ENCODE measurements around the gene TMEM147.
A peak's percentile ranks its signal among the peaks of the same experiment; 100 is the strongest.
"Not testable (repeated sequence)": the region's sequence is repeated elsewhere in the genome, so short reads cannot be mapped to it uniquely, and the experiment has no call there.

Gene TMEM147

DNA sequence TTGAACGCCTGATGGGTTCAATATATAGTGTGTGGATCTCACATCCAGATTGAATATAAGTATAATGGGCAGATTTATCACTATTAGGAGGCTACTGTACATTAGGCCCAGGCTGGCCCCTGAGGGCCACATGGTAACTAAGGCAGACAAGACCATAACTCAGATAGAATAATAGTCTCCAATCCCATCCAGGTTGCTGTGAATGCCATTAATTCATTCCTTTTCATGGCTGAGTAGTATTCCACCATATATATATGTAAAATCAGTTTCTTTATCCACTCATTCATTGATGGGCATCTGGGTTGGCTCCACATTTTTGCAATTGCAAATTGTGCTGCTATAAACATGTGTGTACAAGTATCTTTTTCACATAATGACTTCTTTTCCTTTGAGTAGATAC lies 32.5 kb downstream of the TMEM147 start:
- no peak for DNase-seq
- no peak for TF ChIP-seq POLR2A (IDR thresholded peaks at IDR 0.05; ENCODE audit: low read length)
- TF ChIP-seq GATA1 (IDR thresholded peaks at IDR 0.05; ENCODE audit: low read depth, low read length), result no peak

DNA sequence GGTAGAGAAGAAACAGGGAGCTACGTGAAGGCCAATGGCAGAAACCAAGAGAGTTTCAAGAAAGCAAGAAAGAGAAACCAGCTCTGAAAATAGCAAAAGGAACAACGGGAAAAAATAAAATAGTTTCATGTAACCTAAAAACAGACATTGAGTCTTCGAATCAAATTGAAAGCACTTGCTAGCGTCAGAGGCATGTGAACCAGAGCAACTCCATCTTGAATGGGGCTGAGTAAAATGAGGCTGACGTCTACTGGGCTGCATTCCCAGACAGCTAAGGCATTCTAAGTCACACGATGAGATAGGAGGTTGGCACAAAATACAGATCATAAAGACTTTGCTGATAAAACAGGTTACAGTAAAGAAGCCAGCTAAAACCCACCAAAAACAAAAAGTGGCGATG lies 33.3 kb downstream of the TMEM147 start:
- DNase-seq, result no peak
- TF ChIP-seq GATA1 (IDR thresholded peaks at IDR 0.05; ENCODE audit: low read depth, low read length), result no peak
- TF ChIP-seq POLR2A (IDR thresholded peaks at IDR 0.05; ENCODE audit: low read length), result no peak

DNA sequence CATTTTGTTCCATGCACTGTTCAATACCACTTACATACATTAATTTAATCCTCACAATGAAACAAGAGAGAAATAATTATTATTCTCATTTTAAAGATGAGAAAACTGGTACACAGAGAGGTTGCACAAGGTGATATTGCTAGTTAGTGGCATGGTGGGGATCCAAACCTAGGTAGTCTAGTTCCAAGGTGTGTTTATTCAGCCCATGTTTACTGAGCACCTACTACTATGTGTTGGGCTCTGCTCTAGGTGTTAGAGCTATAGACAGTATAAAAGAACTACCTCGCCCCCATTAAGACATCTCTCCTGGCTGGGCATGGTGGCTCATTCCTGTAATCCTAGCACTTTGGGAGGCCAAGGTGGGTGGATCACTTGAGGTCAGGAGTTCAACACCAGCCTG lies 37.3 kb downstream of the TMEM147 start:
- DNase-seq, result no peak
- no peak for TF ChIP-seq GATA1 (IDR thresholded peaks at IDR 0.05; ENCODE audit: low read depth, low read length)

DNA sequence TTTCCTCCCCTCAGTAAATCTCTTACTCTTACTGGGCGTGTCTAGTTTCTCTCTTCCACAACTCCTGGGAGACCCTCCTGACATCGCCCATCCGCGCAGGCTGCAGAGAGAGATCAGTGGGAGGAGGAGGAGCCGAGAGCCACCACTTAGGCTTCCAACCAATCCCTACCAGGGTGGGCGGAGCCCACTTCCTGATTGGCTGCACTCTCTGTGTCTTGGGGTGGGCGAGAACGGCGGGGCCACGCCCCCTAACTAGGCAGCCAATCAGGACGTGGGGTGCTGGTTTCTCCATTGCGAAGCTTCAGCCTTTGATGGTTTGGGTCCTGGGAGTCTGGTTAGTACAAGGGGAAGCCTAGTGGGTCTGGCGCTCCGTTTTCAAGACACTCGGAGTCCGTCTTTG lies 40.4 kb downstream of the TMEM147 start, which contains the start of gene PMIS2:
PMIS2 (plus strand) TSS at position 326 of the 400 bp plus-strand sequence. CDS start 87 bp downstream, outside the sequence.
- TF ChIP-seq POLR2A (IDR thresholded peaks at IDR 0.05; ENCODE audit: low read length), result no peak
- no peak for TF ChIP-seq GATA1 (IDR thresholded peaks at IDR 0.05; ENCODE audit: low read depth, low read length)
- peak; percentile 25 to 31 for DNase-seq

DNA sequence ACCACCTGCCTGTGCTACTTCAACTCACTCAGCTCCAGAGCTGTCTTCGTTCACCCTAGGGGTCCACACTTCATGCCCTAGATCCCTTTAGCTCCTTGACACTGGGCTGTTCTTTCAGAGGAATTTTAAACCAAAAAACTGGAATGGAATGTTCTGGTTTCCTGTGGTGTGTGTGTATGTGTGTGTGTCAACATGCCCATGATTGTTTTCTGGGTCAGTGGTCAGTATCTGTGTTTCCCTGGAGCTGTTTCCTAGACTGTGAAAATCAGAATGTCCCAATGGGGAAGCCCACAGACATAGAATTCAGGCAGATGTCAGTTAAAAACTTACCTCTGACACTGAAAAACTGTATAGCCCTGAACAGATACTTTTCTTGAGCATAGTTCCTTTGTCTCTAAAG lies 41.9 kb downstream of the TMEM147 start:
- no peak for DNase-seq
- TF ChIP-seq GATA1 (IDR thresholded peaks at IDR 0.05; ENCODE audit: low read depth, low read length), result no peak
- no peak for TF ChIP-seq POLR2A (IDR thresholded peaks at IDR 0.05; ENCODE audit: low read length)

DNA sequence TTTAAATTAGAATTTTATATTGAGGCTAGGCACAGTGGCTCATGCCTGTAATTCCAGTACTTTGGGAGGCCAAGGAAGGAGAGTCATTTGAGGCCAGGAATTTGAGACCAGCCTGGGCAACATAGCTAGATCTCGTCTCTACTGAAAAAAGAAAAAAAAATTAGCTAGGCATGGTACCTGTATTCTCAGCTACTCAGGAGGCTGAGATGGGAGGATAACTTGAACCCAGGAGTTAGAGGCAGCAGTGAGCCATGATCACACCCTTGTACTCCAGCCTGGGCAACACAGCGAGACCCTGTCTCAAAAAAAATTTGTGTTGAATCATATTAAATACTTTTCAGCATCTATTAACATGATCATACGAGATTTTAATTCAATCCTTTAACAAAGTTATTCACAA lies 45.4 kb downstream of the TMEM147 start:
- DNase-seq, result no peak
- TF ChIP-seq GATA1 (IDR thresholded peaks at IDR 0.05; ENCODE audit: low read depth, low read length) (no peak), POLR2A (IDR thresholded peaks at IDR 0.05; ENCODE audit: low read length) (no peak)

DNA sequence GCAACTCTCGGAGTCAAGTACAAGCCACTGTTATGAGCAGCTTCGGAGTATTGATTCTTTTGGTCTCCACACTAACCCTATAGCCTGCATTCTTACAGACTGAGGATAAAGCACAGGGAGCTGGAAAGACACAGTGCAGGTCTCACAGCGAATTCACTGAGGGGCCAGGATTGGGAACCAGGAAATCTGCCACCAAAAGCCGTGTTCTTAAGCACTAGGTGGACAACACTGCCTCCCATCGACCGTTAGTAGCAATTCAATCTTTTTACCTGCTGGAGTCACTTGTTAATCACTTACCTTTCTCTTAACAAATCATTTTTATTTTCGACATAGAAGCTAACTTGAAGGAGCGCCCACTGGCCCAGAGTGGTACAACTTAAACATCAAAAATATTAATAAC lies 46.8 kb downstream of the TMEM147 start:
- TF ChIP-seq POLR2A (IDR thresholded peaks at IDR 0.05; ENCODE audit: low read length) (no peak), GATA1 (IDR thresholded peaks at IDR 0.05; ENCODE audit: low read depth, low read length) (no peak)
- DNase-seq, result peak; percentile 49 to 63

DNA sequence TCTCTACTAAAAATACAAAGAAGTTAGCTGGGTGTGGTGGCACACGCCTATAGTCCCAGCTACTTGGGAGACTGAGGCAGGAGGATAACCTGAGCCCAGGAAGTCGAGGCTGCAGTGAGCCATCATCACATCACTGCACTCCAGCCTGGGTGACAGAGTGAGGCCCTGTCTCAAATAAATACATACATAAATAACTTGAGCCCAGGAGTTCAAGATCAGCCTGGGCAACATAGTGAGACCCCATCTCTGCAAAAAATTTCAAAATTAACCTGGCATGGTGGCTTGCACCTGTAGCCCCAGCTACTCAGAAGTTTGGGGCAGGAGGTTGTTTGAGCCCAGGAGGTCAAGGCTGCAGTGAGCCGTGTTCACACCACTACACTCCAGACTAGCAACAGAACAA lies 49.6 kb downstream of the TMEM147 start:
- not testable (repeated sequence) for DNase-seq

DNA sequence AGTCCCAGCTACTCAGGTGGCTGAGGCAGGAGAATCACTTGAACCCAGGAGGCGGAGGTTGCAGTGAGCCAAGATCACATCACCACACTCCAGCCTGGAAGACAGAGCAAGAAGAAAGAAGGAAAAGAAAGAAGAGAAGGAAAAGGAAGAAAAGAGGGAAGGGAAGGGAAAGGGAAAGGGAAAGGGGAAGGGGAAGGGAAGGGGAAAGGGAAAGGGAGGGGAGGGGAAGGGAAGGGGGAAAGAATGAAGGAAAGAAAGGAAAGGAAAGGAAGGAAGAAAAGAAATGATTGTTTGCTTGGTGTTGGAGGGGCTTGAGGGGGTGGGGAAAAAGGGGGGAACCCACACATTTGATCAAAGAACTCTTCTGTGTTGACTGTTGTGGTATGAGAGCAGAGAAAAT lies 50.5 kb downstream of the TMEM147 start:
- no peak for TF ChIP-seq GATA1 (IDR thresholded peaks at IDR 0.05; ENCODE audit: low read depth, low read length)
- TF ChIP-seq POLR2A (IDR thresholded peaks at IDR 0.05; ENCODE audit: low read length), result no peak
- DNase-seq, result no peak

DNA sequence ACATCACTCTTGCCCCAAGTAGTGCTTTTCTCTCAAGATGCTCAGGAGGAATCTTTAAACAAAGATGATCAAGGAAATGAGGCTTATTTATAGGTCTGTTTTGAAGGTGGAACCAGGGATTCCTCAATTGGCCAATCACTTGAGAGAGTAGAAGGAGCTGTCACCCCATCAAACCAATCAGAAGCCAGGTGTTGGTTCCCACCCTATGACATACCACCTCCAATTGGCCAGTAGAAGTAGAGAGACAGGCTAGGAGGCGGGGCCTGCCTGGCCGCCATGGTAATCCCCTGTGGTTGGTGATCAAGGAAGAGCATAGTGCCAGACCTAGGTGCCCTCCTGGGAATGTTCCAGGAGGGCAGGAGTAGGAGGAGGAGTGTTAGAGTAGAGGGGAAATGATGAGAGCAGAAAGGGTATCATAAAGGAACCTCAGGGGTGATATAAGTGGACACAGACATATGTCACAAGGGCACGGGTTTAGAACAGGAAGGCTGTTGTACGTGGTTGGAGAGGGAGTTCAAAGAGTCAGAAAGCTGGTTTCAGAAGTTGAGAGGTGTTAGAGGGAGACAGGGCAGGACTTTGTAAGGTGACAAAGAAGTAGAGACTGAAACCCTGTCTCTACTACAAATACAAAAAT lies 51.1 kb downstream of the TMEM147 start:
- TF ChIP-seq GATA1 (IDR thresholded peaks at IDR 0.05; ENCODE audit: low read depth, low read length) (no peak), POLR2A (IDR thresholded peaks at IDR 0.05; ENCODE audit: low read length) (no peak)
- DNase-seq, result peak in 1 of 2 experiments; percentile 24
